ENCODE measurements around the gene FSIP2. TPM values are rescaled to one million over a fixed set of nuclear protein-coding genes. Genes with fewer than 3 reads are reported as not detected.

Gene FSIP2
- total and polyA plus RNA-seq, 2 of the 8 experiments (the other 6 are each of a cell fraction or from before 2014, with no cell fraction given): 0.47 to 1.4 TPM

DNA sequence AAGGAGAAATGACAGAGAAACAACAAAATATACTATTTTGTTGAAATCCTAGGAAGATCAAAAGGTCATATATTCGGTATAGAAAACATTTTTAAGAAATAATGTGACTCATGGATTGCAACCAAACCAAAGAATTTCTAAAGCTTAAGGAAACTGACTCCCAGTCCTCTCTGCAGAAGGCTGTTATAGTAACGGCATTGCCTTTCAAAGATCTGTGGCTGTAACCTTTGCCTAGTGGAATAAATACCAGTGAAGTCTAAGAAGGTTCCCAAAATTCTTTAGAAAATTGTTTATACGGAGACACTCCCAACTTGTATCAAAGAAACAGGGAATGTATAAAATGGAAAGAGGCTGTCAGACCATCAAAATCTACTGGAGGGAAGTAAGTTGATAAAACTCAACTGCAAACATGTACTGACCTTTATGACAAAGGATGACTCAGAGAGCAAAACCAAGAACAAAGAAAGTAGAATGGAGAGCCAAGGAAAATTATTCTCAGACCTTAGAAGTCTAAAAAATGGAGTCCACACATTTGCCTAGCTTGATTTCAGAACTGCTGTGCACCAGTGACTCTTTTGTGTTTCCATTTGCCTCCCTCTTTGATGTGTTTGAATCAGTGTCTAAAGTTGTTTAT, 48.6 kb upstream of the FSIP2 start:
- Histone ChIP-seq H3K4ac (replicated peaks; ENCODE audit: insufficient read length, low read depth, low read length) (no peak overlapping the region), H3K9ac (replicated peaks in 1 of 4; ENCODE audit: extremely low read depth in 1 of 4, low read depth in 3 of 4, low read length in 3 of 4) (no peak overlapping the region), H2AFZ (ENCODE audit: low read length) (no peak overlapping the region), H4K5ac (ENCODE audit: insufficient read length, low read depth, low read length) (no peak overlapping the region), H4K91ac (replicated peaks; ENCODE audit: insufficient read length, low read length) (no peak overlapping the region), H2BK12ac (ENCODE audit: low read depth, low read length) (no peak overlapping the region), H3K9me3 (ENCODE audit: insufficient read depth in 2 of 2, low read depth in 1 of 2, low read length in 1 of 2) (no peaks in the 10 kb centered on the region), H2AK5ac (ENCODE audit: low read depth, low read length) (no peak overlapping the region), H3K56ac (replicated peaks; ENCODE audit: insufficient read length, low read depth, low read length) (no peak overlapping the region), H3K27me3 (replicated peaks in 1 of 4; ENCODE audit: control insufficient read depth in 3 of 4, extremely low read depth in 1 of 4, insufficient read depth in 3 of 4, low read length in 3 of 4) (no peaks in the 10 kb centered on the region), H3K27ac (ENCODE audit: low read depth, low read length) (no peak overlapping the region), H4K20me1 (replicated peaks in 1 of 2; ENCODE audit: control insufficient read depth in 1 of 2, insufficient read depth in 2 of 2, low read length in 2 of 2) (no peaks in the 10 kb centered on the region), H3K79me1 (ENCODE audit: low read depth, low read length) (no peaks in the 10 kb centered on the region), H2BK120ac (replicated peaks; ENCODE audit: low read depth, low read length) (no peak overlapping the region), H3K79me2 (ENCODE audit: control insufficient read depth in 1 of 2, insufficient read depth in 2 of 2, low read length in 2 of 2) (no peaks in the 10 kb centered on the region), H3K4me2 (ENCODE audit: insufficient read depth in 1 of 2, low read depth in 2 of 2, low read length in 2 of 2) (no peak overlapping the region), H3K18ac (ENCODE audit: extremely low read depth, low read length) (no peak overlapping the region), H3K14ac (ENCODE audit: insufficient read length) (no peak overlapping the region), H3K23me2 (ENCODE audit: low read depth, low read length) (no peaks in the 10 kb centered on the region), H2BK5ac (ENCODE audit: low read depth, low read length) (no peak overlapping the region), H3K23ac (ENCODE audit: insufficient read length) (no peak overlapping the region), H2BK20ac (ENCODE audit: low read length) (no peak overlapping the region), H3K4me1 (replicated peaks in 1 of 4; ENCODE audit: control insufficient read depth in 3 of 4, insufficient read depth in 4 of 4, low read length in 3 of 4) (no peaks in the 10 kb centered on the region), H2BK15ac (ENCODE audit: low read length) (no peak overlapping the region), H4K8ac (ENCODE audit: extremely low read depth, insufficient read depth, low read length) (no peak overlapping the region), H3K36me3 (ENCODE audit: control insufficient read depth in 2 of 4, insufficient read depth in 4 of 4, low read length in 3 of 4) (no peaks in the 10 kb centered on the region), H3K4me3 (ENCODE audit: extremely low read depth in 1 of 4, insufficient read depth in 2 of 4, low read depth in 3 of 4, low read length in 4 of 4) (no peak overlapping the region)
- FAIRE-seq (no peak), DNase-seq (ENCODE audit: low read depth in 1 of 2, low spot score in 2 of 2) (no peak)
- 83% methylated on average over 3 of the region's 3 CpGs; no CpG with 5 or more reads in 1 of the 2 experiments for WGBS, 2 experiments (ENCODE audit: extremely low coverage in 1 of 2, insufficient coverage in 1 of 2, insufficient read length in 1 of 2, insufficient replicate concordance in 2 of 2, low coverage in 1 of 2, low lambda C conversion rate in 2 of 2, missing lambda C conversion rate in 1 of 2)
- ChIA-PET CTCF (ENCODE audit: partially characterized antibody) (no interaction called here), POLR2A (ENCODE audit: partially characterized antibody) (no interaction called here)
- TF ChIP-seq ASH2L (IDR thresholded peaks at IDR 0.05; ENCODE audit: low read length) (no peak), PHF8 (conservative IDR thresholded peaks at IDR 0.05; ENCODE audit: low read depth, low read length) (no peak), CREB1 (IDR thresholded peaks at IDR 0.05) (no peak), BRCA1 (IDR thresholded peaks at IDR 0.05; ENCODE audit: low read depth, low read length) (no peak), RXRA (IDR thresholded peaks at IDR 0.05; ENCODE audit: insufficient read depth, low read depth, low read length) (no peak), RAD21 (IDR thresholded peaks at IDR 0.05 in 1 of 2, conservative IDR thresholded peaks at IDR 0.05 in 1 of 2; ENCODE audit: low read depth in 2 of 2, low read length in 2 of 2) (no peak), BACH1 (IDR thresholded peaks at IDR 0.05; ENCODE audit: low read length) (no peak), SRF (IDR thresholded peaks at IDR 0.05; ENCODE audit: low read depth, low read length) (no peak), KDM1A (IDR thresholded peaks at IDR 0.05; ENCODE audit: borderline replicate concordance, low read length) (no peak), SAP30 (IDR thresholded peaks at IDR 0.05; ENCODE audit: insufficient read depth, insufficient replicate concordance, low read length) (no peak)
- TF ChIP-seq, protein P1, sequence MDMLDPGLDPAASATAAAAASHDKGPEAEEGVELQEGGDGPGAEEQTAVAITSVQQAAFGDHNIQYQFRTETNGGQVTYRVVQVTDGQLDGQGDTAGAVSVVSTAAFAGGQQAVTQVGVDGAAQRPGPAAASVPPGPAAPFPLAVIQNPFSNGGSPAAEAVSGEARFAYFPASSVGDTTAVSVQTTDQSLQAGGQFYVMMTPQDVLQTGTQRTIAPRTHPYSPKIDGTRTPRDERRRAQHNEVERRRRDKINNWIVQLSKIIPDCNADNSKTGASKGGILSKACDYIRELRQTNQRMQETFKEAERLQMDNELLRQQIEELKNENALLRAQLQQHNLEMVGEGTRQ (IDR thresholded peaks at IDR 0.05; ENCODE audit: low read length): no peak
- TF ChIP-seq, protein P2, sequence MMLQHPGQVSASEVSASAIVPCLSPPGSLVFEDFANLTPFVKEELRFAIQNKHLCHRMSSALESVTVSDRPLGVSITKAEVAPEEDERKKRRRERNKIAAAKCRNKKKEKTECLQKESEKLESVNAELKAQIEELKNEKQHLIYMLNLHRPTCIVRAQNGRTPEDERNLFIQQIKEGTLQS (IDR thresholded peaks at IDR 0.05; ENCODE audit: insufficient read depth, low read depth, low read length): no peak

All from H1 (cell line).